Measurements from ENCODE around the gene ENOX2.

GRCh38 chrX:130836447-130836846, 66.6 kb downstream of the ENOX2 start:
- no peak for TF ChIP-seq CTCF (IDR thresholded peaks at IDR 0.05; ENCODE audit: low read depth, low read length, poor library complexity, severe bottlenecking)
- TF ChIP-seq EZH2phosphoT487 (IDR thresholded peaks at IDR 0.05; ENCODE audit: borderline replicate concordance, low read length), result no peak
